ENCODE results near the gene BCL2A1.
"Not testable (repeated sequence)": the region's sequence is repeated elsewhere in the genome, so short reads cannot be mapped to it uniquely, and the experiment has no call there.

The BCL2A1 gene

DNA sequence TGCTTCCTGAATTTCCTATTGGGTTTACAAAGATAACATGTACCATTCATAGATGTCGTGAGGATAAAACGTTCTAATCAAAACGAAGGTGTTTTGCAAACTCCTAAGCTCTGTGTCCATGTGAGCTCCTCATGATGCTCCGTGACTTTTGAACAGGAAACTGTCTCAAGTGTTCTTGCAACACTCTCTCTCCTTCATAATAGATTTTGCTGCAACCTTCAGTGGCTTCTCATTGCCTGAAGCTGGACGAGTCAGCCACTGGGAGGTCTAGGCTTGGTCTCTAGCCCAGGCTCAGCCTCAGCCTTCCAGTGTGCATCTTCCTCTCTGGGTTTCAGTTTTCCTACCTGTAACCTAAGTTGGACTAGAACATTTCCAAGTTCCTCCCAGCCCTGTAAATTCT is 18.7 kb upstream of the BCL2A1 start:
- DNase-seq, result no peak

DNA sequence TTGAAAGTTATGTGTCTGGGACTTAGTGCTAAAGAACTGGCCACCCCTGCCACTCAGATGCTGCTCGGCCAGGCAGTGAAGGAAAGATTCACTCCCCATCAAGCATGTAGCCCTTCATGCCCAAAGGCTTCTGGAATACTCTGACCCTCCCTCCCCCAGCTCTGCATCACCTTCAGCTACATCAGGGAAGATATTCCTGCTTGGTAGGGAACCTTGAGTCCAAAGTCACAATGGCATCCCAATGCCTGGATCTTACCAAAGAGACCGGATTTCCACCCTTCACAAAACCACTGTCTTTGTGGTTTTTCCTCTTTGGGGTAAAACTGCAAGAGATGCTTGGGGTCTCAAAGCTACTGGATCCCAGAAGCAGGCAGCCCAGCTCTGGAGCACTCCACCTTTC is 18.2 kb upstream of the BCL2A1 start:
- DNase-seq, result no peak

DNA sequence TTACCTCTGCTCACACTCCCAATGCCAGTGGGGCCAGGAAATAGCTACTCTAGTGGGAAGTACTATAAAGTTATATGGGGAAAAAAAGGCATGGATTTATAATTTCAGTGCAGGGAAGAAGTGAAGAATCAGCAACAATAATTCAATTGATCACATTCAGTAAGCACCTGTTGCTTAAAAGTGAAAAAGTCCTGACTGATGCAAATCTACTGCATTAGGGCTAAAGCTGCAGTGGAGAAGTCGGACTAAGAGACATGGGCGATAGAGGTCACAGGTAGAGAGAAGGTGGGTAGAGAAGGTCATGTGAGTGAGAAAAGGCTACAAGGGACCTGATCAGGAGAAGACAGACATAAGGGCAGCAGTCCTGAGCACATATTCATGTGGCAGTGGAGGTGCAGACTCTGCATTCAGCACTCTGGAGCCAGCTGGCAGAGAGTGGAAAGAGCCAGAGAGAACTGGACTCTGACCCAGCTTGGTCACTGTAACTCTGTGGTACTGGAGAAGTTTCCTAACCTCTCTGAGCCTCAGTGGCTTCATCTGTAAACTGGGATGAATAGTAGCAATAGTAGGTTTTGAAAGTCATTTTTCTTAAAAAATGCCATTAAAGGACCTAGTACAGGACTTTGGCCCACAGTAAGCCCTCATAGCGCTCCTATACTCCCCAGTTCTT is 17.6 kb upstream of the BCL2A1 start:
- DNase-seq, result no peak

DNA sequence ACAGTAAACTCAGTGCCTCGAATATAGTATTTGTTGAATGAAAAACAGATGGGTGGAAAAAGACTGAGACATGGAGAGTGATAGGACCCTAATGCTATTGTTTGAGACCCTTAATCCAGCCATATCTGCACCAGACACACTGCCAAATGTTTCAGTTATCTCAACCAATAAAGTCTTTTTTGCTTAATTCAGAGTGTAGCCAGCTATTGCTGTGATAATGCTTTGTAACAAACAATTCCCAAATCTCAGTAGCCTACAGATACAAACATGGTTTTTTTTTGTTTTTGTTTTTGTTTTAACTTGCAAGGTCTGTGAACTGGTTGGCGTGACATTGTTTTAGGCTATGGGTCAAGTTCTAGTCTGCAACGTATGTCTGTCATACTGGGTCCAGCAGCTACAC is 17.0 kb upstream of the BCL2A1 start:
- DNase-seq, result no peak

DNA sequence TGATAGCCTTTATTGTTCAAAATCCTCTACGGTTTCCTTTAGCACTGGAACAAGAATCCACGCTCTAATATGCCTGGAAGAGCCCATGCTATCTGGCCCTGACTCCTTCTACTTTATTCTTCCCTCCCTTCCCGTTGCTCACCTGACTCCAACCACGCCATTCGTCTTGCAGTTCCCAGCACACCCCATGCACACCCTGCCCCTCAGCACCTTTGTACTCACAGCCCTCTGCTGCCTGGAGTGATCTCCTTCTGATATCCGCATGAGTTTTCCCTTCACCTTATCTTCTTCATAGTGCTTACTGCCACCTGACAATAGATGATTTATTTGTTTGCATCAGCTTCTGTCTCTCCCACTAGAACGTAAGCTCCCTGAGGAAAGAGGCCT is 16.6 kb upstream of the BCL2A1 start:
- no peak for DNase-seq

DNA sequence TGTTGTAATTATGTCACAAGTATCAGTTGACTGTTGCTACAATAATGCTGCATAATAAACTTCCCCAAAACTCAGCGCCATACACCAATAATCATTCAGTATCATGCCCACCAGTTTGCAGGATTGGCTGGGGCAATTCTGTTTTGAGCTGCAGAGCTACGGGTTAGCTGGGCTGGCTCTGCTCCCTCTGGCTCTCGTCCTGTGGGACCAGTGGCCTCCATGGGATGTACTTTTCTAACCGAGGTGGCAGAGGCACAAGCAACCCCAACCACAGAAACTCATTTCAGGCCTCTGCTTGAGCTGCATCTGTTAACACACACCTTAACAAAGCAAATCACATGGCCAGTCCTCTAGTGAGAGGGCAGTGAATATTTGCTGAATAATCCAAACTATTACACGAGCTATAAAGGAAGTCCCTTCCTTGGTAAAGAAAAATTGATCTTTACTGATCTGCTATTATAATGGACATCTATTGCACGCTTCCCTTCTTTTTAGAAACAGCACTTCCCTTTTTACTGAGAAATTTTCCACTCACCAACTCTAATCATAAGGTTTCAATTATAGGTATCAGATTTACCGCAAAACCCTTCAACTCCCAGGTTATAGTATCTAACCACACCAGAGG is 10.9 kb upstream of the BCL2A1 start:
- DNase-seq, result no peak

DNA sequence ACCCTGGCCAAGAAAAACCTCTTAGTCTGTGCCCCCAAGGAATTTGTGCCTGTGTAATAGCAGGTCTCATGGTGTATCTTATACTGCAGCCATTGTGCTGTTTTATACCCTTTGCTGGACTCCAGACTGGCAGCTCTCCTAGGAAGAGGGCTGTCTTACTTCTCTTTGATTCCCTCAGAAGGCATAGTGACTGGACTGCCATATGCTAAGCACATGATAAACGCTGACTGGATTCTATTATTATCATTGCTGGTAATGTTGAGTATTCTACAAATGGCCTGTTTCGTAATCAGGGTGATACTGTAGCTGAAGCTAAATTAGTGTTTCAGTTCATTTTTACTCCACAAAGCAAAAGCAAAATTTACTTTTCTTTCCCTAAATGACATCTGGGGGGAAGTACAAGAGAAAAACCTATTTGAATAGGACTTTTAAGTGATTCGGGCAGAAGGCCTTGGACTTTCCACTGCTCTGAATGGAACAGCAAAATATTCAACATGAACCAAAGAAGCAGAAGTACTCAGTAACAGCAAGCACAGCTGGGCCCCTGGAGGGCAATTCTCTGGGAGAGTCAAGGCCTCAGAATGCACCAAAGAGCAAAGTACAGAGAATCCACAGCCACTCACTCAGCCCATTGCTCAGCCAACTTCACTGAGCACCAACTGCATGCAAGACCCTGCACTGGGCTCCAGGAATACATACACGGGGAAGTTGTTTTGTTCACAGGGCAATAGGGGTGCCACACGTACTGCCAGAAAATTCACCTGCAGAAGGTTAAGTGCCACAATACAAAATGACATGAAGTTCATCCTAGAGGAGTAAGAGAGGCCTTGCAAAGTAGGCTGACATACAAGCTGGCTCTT is 7.9 kb upstream of the BCL2A1 start:
- DNase-seq, result peak in 4 of 56 donors; percentile 3 to 13 (median 9)

DNA sequence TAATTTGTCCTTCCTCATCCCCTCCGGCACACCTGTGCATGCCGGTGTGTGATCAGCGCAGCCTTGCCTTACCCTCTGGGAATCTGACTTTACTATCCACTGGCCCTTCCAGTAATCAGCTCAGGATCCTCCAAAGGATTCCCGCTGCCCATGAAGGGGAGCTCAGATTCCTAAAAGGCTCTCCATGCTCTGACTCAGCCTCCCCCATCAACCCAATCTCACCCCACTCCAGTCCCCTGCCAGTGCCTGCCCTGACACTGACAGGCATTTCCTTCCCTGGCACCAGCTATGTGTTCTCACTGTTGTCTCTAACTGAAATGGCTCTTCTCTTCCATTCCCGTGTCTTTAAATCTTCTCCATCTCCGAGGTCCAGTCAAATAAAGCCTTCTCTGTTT is 7.3 kb upstream of the BCL2A1 start:
- peak in 1 of 56 donors; percentile 14 for DNase-seq

DNA sequence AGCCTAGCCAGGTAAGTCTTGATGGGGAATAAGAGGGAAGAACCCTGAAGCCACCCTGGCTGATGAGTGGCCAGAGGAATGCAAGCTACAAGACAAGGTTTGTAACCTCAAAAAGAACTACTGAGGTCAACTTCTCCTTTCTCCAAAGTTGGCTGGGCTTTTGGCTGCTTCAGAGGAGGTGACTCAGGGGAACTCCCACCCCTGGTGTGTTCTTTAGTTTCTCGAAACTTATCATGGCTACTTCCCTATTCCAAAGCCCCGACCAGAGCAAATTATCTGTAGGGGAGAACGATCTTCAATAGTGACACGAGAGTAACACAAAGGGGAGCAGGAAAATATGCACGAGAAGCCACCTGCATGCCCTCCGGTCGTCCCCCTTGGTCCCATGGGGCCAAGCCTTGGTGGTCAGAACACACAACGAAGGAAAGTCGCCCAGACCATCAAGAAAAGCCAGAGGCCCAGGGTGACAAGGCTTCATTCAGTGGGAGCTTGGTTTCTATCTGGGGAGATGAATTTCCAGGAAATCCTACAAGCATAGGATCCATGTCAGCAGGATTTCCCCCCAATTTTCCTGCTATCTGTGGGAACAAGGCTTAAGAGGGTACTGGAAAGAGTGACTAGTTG is 6.5 kb upstream of the BCL2A1 start:
- DNase-seq, result no peak

DNA sequence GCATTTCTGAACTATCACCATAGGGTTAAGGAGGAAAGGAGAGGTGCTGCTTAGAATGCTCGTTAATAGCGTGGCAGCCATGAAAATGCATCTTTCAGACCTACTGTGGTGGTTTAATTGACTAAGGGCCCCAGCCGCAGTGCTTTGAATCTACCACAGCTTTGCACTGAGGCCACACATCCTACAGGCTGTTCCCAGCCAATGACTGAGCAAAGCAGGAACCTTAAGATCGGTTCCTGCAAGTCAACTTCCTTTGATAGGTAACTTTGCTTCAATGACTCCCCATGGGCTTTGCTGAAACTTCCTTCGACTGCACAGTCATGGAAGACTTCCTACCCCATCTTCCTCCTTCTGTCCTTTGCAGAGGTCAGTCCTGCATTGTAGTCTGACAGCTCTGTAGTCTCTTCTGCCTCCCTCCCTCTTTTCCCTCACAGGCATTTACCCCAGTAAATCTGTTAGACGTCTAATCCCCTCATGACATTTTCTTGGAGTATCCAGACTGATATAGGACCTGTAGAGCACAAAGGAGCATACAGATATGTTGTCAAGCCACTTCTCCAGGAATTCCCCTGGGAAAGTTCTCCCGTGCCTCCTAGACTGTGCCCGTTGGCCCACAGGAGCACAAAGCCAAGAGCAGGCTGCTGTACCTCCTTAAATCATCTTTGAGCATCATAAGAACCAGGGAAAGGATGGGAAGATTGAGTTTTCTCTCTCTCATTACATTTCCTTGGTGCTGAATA is 2.6 kb upstream of the BCL2A1 start:
- DNase-seq, result no peak

DNA sequence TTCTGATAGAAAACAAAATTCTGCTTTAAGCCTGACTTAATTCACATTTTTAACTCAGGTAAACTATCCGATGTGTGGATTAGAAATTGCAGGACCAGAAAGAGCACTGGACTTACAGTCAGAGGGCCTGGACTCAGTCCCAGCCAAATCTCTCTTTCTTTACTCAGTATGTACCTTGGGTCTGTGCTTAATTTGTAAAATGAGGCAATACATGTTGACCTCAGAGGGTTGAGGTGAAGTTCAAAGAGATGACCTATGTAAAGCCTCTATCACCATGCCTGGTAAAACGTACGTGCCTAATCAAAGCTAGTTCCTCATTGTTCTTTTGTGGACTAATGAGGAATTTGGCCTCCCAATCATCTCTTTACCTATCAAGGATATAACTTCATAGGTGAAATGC is 1.9 kb upstream of the BCL2A1 start:
- DNase-seq, result no peak

DNA sequence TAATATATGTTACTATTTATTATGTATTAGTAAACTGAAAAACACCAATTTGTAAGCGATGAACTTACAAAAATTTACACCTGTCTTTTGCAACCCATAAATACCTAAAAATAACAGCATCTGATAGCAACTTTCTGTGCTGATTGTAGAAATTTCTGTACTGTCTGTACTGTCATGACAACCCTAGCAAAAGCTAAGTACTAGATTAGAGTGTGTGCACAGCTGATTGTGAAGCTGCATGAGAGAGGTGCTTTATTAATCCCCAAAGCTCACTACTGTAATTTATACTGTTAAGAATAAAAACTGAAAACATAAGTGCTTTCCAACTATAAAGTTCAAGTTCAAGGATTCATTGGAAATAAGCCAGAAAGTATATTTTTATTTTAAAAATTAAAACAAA is 815 bp downstream of the BCL2A1 start:
- DNase-seq, result no peak

DNA sequence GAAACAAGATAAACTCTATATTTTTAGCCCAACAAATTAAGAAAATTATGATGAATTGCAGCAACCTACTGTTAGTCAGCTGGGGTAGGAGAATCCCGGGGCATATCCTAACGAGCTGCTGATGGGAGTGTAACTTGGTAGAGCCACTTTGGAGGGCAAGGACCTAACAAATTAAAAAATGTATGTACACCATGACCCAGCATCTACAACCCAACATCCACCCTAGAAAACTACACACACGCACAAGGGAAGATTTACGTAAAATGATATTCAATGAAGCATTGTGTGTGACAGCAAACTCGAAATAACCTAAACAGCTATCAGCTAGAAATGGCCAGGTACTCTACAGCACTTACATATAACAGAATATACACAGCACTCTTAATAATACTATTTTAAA is 1.9 kb downstream of the BCL2A1 start:
- DNase-seq, result no peak

DNA sequence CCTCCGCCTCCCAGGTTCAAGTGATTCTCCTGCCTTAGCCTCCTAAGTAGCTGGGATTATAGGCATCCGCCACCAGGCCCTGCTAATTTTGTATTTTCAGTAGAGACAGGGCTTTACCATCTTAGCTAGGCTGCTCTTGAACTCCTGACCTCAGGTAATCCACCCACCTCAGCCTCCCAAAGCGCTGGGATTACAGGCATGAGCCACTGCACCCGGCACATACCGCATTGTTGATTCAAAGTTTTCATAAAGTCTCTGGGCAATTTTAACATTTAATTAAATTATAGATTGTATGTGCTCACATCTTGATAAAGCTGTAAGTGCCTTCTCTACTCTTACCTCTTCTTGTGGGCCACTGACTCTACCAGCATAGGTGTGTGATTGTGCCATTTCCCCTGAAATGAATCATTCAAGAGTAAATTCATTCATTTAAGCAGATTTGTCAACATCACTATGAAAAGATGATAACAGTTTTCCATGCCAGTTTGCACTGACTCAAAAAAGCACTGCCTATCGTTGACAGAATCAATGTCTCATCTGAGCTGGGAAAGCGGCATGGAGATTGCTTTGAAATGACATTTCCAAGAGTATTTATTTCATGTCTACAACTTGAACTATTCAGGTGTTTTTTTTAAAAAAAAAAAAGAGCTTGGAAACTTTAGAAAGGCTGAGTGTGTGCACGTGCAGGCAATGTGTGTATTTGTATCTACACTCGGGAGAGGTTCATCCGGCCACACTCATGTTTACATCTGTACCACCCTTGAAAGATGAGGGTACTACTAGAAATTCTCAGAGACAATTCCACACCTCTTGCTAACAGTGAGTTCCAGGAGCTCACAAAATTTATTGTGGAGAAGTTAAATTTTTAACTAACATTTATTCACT is 3.5 kb downstream of the BCL2A1 start:
- DNase-seq, result no peak

DNA sequence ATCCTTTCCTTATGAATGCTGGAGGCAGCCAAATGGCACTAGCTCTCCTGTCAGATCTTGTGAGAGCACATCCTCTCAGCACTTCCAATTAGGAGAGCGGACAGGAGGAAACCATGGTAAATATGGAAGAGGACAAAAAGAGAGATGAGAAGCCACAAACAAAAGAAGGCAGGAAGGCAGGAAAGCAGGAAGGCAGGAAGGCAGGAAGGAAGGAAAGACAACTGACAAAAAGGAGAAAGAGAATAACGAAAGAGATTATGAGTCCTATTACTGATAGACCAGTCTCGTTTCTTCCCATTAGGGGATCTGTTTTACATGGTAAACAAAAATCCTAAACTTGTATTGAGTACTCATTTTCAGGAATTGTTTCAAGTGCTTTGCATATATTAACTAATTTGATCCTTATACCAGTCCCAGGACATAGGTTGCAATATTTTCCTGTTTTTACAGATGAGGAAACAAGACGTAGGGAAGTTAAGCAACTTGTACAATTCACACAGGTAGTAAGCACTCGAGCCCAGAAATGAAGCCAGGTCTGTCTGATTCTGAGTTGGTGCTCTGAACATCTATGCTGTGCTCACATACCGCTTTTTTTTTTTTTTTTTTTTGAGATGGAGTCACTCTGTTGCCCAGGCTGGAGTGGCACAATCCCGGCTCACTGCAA is 4.2 kb downstream of the BCL2A1 start:
- no peak for DNase-seq

DNA sequence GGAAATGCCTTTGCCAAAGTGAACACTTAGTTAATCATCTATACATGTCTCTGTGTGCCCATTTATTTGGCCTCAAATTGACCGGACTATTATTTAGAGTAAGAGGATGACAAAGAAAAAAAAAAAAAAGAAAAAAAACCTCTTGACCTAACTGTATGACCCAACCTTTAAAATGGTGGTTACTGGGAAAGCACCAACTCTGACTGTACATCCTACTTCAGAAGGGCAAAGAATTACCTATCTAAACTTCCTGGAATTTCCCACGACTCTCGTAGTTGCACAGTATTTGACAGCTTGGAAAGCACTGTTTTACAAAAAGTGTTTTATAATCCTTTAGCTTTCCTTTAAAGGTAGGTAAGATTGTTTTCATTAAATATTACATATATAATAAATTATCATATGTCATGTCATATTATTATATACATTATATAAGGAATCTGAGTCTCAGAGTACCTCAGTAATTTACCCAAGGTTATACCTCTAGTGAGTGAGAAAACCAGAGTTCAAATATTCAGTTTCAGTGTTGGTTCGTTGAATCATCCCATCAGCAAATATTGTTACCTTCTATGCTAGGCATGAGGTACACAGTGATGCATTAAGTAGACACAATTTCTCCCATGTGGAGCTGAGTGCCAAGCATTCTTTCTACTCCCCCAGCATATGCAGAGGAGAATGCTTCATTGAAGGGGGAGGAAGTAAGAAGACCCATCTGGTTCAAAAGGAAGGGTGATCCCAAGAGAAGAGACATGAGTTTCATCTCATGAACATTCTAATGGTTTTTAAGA is 5.0 kb downstream of the BCL2A1 start:
- DNase-seq, result no peak

DNA sequence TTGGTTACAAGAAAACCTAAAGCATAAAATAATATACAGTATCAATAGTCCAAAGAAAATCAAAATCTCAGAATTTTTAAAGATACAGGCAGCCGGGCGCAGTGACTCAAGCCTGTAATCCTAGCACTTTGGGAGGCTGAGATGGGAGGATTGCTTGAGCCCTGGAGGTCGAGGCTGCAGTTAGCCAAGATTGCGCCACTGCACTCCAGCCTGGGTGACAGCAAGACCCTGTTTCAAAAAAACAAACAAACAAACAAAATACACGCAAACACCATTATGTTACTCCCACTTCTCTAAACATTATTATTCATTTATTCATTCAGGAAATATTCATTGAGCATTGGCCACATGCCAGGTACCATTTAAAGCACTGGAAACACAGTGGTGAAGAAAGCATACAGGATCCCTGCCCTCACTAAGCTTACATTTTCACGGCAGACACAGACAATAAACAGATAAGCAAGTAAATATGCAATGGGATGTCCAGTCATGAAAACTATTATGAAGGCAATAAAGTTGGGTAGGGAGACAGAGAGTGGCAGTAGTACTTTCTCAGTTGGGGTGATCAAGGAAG is 6.7 kb downstream of the BCL2A1 start:
- no peak for DNase-seq

DNA sequence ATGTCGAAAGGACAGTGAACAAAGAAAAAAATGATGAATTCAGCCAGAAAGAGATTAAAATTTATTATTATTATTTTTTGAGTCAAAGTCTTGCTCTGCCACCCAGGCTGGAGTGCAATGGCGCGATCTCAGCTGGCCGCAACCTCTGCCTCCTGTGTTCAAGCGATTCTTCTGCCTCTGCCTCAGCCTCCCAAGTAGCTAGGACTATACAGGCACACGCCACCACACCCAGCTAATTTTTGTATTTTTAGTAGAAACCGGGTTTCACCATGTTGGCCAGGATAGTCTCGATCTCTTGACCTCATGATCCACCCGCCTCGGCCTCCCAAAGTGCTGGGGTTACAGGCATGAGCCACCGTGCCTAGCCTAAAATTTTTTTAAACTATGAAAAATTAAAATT is 8.1 kb downstream of the BCL2A1 start:
- DNase-seq, result not testable (repeated sequence)

DNA sequence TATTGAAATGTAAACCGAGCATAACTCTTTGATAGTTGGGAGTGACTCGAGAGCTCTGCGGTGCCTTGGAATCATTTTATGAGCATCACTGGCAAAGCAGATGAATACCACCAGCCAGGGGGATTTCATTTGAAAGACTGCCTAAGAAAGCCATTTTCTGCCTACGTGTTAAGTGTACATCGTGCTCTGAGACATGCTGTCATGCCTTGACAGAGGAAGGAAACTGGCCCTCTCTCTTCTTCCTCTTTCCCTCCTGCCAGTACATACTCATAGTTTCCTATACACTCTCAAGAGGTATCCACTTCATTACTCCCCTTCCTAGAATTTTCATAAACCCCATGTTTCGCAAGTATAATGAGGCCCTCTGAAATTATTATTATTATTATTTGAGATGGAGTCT is 8.8 kb downstream of the BCL2A1 start:
- no peak for DNase-seq

All from nucleus accumbens (tissue), 56 donors.